NCI-H774 (cell line): Measurements from ENCODE around the gene SUPT5H.
A peak's percentile ranks its signal among the peaks of the same experiment; 100 is the strongest.

Experiments
- DNase-seq: peaks from one replicate; lab custom pipeline; 2025; lab: John Stamatoyannopoulos, UW

The SUPT5H gene

DNA sequence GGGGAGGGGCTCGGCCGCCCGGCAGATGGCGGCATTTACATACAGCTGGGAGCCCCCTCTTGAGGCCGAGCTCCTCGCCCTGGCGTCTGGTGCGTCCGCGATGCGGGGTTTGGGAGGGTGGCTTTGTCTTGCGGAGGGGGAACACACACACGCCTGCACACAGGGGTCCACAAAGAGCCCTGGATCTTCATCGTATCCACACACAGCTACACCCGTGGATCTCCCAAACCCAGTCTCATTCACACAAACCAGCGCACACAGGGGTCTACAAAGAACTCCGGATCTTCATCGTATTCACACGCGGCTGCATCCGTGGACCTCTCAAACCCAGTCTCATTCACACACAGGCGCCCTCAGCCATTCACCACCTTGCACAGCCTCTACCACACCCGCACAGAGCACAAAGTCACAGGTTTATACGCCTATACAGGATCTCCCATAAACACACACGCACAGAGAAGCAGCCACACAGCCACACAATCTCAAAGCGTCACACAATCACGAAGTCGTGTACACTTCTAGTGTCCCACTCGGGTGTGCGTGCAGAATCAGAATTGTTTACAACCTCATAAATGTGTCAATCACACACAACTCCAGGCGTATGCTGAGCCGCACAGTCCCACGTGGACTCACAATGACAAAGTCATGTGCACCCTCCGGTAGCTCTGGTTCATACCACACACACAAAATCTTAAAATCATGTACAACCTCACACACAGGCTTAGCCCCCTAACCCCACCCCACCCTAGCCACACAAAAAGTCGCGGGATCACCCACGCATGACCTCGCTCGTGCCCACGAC lies 52.8 kb downstream of the SUPT5H start:
- peak; percentile 86 for DNase-seq

DNA sequence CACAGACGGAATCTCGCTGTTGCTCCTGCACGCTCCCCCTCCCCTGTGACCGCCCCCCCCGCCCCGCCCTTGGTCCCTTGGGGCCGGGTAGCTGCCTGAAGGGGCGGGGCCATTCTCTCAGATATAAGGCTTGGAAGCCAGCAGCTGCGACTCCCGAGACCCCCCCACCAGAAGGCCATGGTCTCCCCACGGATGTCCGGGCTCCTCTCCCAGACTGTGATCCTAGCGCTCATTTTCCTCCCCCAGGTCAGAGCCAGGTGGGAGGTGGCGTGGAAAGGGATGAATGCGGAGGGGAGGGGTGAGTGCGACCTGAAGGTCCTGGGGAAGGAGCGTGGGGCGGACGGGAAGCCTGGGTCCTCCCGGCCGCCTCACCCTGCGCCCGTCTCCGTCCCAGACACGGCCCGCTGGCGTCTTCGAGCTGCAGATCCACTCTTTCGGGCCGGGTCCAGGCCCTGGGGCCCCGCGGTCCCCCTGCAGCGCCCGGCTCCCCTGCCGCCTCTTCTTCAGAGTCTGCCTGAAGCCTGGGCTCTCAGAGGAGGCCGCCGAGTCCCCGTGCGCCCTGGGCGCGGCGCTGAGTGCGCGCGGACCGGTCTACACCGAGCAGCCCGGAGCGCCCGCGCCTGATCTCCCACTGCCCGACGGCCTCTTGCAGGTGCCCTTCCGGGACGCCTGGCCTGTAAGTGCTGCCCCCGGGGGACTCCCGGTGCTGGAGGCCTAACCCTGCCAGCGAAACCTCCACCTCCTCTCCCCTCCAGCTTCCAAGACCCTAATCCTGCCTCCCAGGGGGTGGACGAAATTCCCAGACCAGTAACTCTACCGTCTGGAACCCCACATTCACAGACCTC lies 53.6 kb downstream of the SUPT5H start, which contains the start of gene DLL3:
Gene DLL3, plus strand, starts transcription at position 150 of the 845 bp plus-strand sequence. Its CDS starts 28 bp downstream, at position 178.
- peak; percentile 56 for DNase-seq

DNA sequence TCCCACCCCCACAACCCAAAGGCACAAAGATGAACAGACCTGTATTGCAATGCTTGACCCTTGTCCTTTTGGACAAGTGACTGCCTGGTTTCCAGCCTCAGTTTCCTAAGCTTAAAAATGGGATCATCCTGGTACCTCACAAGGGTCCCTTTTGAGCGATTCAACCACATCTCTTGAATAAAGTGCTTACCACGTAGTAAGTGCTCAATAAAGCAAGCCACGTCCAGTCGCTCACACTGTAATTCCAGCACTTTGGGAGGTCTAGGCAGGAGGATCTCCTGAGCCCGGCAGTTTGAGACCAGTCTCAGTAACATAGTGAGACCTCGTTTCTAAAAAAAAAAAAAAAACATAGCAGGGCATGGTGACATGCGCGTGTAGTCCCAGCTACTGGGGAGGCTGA lies 54.5 kb downstream of the SUPT5H start:
- no peak for DNase-seq

DNA sequence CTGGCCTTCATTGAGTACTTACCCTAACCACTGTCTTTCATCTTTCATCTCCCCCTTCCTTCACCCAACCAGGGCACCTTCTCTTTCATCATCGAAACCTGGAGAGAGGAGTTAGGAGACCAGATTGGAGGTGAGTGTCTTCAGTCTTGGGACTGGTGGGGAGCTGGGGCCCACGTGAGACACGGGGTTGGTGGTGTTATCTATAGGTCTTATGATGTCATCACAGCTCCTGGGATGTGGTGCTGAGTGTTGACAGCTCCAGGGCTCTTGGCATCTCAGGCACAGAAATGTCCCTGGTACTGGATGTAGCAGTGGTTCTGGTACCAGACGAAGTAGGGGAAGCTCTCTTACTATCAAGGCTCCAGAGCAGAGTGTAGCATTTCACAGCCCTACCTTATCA lies 55.2 kb downstream of the SUPT5H start:
- no peak for DNase-seq

DNA sequence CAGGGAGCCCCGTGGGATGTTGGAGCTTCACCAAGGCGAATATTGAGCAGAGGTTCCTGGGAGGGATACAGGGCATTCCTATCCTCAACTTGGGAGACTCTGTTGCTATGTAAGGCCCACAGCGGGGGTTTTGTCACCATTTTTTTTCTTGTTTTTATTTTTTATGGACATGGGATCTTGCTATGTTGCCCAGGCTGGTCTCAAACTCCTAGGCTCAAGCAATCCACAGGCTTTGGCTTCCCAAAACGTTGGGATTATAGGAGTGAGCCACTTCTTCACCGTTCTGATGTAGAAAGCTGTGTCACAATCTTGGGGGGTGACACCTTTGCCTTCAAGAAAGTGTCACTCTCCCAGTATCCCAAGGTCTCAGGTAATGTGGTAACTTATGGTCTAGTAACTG lies 56.0 kb downstream of the SUPT5H start:
- no peak for DNase-seq

DNA sequence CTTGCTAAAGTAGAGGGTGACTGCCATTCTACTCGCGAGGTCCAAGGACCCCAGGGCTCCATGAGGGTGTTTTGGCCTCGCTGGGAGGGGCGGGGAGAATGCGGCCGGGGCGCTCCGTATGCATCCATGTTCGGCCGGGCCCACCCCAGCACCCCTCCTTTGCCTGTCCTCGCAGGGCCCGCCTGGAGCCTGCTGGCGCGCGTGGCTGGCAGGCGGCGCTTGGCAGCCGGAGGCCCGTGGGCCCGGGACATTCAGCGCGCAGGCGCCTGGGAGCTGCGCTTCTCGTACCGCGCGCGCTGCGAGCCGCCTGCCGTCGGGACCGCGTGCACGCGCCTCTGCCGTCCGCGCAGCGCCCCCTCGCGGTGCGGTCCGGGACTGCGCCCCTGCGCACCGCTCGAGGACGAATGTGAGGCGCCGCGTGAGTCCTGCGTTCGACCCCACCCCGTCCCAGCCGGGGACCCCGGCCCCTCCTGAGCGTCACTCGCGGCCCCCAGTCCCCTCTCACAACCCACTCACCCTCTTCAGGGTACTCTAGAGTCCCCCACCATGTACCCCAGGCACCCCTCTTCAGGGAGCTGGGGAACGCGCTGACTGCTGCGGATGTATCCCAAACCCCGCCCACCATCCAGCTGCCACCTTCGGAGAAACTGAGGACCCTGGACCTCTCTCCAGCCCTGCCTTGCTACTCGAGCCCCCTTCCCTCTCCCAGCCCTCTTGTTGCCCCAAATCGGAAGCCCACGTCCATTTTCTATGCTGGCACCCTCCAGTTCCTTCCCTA lies 57.4 kb downstream of the SUPT5H start:
- no peak for DNase-seq

DNA sequence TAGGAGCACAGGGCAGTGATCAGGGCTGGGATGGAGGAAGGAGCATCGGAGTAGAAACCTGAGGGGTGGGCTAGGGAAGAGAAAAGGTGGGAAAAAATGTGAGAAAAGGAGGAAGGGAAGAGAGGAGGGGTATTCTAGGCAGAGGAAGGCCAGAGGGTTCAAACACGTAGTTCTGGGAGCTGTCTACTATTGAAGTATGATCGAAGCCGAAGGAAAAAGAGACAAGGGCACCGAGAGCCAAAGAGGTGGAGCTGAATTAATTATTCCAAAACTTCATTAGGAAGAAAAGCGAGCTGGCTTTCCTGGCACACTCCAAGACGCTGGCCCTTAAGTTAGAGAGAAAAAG lies 61.2 kb downstream of the SUPT5H start:
- DNase-seq = no peak

DNA sequence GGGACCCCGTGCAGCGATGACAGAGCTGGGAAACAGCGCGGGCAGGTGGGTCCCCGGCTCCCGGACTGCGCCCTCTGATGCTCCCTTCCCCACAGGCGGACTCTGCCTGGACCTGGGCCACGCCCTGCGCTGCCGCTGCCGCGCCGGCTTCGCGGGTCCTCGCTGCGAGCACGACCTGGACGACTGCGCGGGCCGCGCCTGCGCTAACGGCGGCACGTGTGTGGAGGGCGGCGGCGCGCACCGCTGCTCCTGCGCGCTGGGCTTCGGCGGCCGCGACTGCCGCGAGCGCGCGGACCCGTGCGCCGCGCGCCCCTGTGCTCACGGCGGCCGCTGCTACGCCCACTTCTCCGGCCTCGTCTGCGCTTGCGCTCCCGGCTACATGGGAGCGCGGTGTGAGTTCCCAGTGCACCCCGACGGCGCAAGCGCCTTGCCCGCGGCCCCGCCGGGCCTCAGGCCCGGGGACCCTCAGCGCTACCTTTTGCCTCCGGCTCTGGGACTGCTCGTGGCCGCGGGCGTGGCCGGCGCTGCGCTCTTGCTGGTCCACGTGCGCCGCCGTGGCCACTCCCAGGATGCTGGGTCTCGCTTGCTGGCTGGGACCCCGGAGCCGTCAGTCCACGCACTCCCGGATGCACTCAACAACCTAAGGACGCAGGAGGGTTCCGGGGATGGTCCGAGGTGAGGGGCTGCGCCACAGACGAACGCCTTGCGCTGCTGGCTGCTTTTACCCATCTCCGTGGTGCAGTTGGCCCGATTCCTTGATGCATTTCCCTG lies 61.7 kb downstream of the SUPT5H start:
- DNase-seq = peak; percentile 51

DNA sequence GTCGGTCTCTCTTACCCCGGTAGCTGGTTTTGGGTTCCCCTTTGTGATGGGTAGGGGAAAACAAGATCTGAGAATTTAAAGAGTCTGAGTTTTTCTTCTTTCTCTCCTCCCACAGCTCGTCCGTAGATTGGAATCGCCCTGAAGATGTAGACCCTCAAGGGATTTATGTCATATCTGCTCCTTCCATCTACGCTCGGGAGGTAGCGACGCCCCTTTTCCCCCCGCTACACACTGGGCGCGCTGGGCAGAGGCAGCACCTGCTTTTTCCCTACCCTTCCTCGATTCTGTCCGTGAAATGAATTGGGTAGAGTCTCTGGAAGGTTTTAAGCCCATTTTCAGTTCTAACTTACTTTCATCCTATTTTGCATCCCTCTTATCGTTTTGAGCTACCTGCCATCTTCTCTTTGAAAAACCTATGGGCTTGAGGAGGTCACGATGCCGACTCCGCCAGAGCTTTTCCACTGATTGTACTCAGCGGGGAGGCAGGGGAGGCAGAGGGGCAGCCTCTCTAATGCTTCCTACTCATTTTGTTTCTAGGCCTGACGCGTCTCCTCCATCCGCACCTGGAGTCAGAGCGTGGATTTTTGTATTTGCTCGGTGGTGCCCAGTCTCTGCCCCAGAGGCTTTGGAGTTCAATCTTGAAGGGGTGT lies 62.5 kb downstream of the SUPT5H start:
- no peak for DNase-seq

DNA sequence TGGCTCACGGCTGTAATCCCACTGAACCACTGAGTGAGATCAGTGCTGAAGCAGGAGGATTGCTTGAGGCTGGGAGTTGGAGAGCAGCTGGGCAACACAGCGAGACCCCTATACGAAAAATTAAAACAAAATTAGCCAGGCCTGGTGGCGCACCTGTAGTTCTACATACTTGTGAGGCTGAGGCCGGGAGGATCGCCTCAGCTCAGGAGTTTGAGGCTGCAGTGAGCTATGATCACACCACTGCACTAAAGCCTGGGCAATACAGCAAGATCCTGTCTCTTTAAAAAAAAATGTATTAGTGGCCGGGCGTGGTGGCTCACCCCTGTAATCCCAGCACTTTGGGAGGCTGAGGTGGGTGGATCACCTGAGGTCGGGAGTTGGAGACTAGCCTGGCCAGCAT lies 63.2 kb downstream of the SUPT5H start:
- DNase-seq = no peak

DNA sequence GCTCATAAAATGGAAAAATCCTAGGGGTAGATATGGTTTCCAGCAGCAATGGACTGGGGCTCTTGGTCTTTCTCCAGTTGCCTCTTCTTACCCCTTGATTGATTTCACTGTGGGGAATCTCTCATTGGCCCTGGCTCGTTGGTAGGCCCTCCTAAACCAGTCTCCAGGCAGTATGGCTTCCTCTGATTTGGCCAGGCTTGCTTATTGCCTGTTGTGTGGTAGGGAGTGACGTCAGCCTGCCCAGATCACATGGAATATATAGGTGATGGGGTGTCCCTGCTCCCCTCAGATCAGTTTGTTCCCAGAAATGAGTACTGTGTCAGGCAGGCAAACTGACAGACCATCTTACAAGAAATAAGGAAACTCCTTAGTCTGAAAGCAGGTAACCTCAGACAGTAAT lies 63.9 kb downstream of the SUPT5H start:
- no peak for DNase-seq

DNA sequence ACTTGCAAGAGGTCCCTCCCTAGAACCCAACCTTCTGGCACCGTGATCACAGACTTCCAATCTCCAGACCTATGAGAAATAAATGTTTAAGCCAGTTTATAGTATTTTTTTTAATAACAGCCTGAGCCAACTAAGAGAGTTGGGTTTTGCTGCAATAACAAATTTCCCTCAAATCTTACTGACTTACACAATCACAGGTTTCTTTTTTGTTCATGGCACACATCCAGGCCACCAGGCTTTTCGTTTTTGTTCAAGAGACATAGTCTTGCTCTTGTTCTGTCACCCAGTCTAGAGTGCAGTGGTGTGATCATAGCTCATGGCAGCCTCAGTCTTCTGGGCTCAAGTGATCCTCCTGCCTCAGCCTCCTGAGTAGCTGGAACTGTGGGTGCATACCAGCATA lies 67.6 kb downstream of the SUPT5H start:
- DNase-seq = no peak

DNA sequence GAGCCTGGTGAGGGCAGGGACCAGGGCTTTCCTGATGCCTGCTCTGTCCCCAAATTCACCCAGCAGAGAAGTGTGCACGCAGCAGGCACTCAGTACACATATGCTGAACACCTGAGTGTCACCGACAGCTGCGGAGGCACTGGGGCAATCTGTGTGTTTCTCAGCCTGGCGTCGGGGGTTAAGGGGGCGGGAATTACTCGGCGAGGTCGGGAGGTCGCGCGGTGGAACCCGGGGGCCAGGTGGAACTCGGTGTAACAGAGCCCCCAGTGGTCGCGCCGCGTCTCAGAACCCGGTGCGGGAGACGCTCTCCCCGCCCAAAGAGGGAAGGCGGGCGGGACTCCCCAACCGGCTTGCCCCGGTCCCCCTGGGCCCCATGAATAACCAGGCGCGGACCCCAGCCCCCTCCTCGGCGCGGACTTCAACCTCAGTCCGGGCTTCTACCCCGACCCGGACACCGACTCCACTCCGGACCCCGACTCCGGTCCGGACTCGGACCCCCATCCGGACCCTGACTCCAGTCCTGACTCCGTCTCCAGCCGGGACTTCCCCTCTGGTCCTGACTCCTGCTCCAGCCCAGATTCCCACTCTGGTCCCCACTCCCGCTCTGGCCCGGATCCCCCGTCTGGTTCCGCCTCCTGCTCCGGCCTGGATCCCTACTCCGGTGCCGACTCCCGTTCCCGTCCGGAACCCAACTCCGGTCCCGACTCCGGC lies 69.6 kb downstream of the SUPT5H start, which contains the start of gene SELENOV:
Gene SELENOV, plus strand, starts transcription at position 300 of the 711 bp plus-strand sequence. Its CDS starts 74 bp downstream, at position 374.
- peak; percentile 9 for DNase-seq

DNA sequence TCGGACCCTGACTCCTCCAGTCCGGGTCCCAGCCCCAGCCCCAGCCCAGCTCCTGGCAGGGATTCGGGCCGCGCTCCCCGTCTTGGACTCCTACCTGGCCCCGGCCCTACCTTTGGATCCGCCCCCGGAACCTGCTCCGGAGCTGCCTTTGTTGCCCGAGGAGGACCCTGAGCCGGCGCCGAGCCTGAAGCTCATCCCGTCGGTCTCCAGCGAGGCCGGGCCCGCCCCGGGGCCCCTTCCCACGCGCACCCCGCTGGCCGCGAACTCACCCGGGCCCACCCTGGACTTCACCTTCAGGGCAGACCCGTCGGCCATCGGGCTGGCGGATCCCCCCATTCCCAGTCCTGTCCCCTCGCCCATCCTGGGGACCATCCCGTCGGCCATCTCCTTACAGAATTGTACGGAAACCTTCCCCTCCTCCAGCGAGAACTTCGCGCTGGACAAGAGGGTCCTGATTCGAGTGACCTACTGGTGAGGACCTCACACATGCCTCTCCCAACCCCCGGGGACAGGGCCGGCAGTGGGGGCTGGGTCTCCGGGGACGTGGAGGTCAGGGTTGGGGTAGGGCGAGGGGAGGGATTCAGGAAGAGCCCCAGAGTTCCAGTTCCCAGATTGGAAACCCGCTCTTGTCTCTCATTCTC lies 70.3 kb downstream of the SUPT5H start:
- no peak for DNase-seq

DNA sequence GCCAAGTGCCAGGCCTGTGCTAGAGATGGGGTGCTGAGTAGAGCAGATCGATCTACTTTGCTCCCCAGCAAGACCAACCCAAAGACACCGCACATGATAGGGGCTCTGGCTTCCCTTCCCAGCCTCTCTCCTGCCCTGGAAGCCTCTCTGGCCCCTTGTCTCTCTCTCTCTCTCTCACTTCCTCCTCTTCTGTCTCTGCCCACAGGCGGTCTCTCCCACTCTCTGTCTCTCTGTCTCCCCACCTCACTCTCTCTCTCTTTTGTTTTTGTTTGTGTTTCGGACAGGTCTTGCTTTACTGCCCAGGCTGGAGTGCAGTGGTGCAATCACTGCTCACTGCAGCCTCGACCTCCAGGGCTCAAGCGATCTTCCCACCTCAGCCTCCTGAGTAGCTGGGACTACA lies 70.9 kb downstream of the SUPT5H start:
- DNase-seq = no peak

DNA sequence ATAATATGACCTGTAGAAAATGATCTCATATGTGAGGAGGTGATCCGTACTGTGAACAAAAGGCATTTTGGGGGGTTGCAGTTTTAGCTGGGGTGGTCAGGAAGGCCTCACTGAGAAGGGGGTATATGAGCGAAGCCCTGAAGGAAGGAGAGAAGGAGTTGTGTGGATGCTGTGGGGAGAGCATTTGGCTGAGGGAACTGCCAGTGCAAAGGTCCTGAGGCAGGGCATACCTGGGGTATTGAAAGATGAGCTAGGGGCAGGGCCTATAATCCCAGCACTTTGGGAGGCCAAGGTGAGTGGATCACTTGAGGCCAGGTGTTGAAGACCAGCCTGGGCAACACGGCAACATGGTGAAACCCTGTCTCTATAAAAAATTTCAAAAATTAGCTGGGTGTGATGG lies 72.0 kb downstream of the SUPT5H start:
- no peak for DNase-seq

DNA sequence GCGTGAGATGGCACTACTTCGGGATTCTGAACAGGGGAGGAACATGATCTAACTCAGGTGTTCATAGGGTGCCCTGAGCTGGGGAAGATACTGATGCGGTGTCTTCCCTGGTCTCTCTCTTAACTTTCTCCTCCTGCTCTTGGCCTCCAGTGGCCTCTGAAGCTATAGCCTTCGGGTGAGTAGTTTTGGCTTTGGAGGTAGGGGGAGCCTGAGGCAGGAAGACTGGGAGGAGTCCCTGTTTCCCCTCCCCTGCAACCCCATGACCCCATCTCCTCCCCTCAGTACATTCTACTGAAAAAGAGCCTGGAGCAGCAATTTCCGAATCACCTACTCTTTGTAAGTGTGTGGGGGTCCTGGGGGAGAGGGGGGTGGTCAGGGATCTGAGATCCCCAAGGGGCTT lies 73.1 kb downstream of the SUPT5H start:
- DNase-seq = no peak

DNA sequence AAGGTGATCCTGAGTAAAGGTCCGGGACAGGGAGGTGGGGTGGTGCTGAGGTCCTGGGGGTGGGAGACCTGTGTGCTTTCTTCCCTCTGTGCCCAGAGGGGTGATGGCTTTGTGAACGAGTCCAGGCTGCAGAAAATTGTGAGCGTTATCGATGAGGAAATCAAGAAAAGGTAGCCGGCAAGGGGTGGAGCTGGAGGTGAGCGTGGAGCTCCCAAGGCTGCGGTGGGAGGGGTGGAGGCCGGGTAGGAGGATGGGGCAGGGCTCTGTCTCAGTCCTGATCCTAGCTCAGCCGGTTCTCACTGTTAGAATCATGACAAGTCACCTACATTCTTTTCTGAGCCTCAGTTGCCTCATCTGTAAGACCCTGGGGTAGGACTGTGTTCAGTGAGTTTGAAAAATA lies 73.6 kb downstream of the SUPT5H start:
- DNase-seq = no peak

DNA sequence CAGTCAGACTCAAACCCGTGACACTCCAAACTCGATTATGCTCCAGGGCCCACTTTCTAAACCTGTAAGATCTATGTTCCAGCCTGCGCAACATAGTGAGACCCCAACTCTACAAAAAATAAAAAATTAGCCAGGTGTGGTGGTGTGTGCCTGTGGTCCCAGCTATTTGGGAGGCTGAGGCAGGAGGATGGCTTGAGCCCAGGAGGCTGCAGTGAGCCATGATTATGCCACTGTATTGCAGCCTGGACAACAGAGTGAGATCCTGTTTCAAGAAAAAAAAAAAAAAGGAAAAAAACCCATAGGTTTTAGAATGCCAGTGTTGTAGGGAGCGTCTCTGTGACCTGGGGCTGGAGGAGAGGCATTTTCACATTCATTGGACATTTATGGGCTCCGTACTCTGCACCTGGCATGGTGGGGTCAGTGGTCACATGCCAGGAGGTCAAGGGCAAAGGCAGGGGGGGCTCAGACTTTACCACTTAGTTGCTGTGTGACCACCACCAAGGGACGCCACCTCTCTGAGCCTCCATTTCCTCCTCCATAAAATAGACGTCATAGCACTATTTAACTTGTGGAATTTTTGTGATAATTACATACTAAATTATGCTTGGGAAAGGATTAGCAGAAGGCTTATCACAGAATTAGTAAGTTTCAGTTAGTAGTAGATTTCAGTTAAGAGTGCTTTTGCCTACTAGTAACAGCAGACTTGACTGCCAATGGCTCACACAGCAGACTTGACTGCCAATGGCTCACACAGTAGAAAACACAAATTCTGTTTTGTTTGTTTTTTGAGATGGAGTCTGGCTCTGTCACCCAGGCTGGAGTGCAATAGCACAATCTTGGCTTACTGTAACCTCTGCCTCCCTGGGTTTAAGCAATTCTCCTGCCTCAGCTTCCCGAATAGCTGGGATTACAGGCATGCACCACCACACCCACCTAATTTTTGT lies 75.4 kb downstream of the SUPT5H start:
- no peak for DNase-seq
